Measurements from ENCODE around the gene SAMD11. TPM values are rescaled to one million over a fixed set of nuclear protein-coding genes. Genes with fewer than 3 reads are reported as not detected.

Gene SAMD11
- total RNA-seq, 1 donor from 2014 or later: 19.5 TPM

GRCh38 chr1:939511-940106 is 15.9 kb downstream of the SAMD11 start:
- Mint-ChIP-seq H3K4me1 (ENCODE audit: unreplicated experiment) (peaks cover 51% of the 10 kb centered on the region), H3K9me3 (ENCODE audit: unreplicated experiment) (no peaks in the 10 kb centered on the region), H3K4me3 (ENCODE audit: unreplicated experiment) (no peak overlapping the region), H3K27me3 (ENCODE audit: unreplicated experiment) (no peaks in the 10 kb centered on the region), H3K36me3 (ENCODE audit: unreplicated experiment) (no peaks in the 10 kb centered on the region), H3K27ac (ENCODE audit: unreplicated experiment) (no peak overlapping the region)
- TF ChIP-seq, protein P1, sequence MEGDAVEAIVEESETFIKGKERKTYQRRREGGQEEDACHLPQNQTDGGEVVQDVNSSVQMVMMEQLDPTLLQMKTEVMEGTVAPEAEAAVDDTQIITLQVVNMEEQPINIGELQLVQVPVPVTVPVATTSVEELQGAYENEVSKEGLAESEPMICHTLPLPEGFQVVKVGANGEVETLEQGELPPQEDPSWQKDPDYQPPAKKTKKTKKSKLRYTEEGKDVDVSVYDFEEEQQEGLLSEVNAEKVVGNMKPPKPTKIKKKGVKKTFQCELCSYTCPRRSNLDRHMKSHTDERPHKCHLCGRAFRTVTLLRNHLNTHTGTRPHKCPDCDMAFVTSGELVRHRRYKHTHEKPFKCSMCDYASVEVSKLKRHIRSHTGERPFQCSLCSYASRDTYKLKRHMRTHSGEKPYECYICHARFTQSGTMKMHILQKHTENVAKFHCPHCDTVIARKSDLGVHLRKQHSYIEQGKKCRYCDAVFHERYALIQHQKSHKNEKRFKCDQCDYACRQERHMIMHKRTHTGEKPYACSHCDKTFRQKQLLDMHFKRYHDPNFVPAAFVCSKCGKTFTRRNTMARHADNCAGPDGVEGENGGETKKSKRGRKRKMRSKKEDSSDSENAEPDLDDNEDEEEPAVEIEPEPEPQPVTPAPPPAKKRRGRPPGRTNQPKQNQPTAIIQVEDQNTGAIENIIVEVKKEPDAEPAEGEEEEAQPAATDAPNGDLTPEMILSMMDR (IDR thresholded peaks at IDR 0.05): no peak
- no peak for DNase-seq (ENCODE audit: extremely low spot score, unreplicated experiment)

- Mint-ChIP-seq H3K27me3 (ENCODE audit: unreplicated experiment) (no peaks in the 10 kb centered on the region), H3K36me3 (ENCODE audit: unreplicated experiment) (no peaks in the 10 kb centered on the region), H3K4me3 (ENCODE audit: unreplicated experiment) (peak overlapping the region; percentile 64), H3K4me1 (ENCODE audit: unreplicated experiment) (peaks cover 51% of the 10 kb centered on the region), H3K27ac (ENCODE audit: unreplicated experiment) (peak overlapping the region; percentile 78), H3K9me3 (ENCODE audit: unreplicated experiment) (no peaks in the 10 kb centered on the region)
- TF ChIP-seq, protein P1 (IDR thresholded peaks at IDR 0.05): peak; percentile 25
- DNase-seq (ENCODE audit: extremely low spot score, unreplicated experiment): peak; percentile 91
Observed at GRCh38 chr1:940107-941014, 16.6 kb downstream of the SAMD11 start.

DNA sequence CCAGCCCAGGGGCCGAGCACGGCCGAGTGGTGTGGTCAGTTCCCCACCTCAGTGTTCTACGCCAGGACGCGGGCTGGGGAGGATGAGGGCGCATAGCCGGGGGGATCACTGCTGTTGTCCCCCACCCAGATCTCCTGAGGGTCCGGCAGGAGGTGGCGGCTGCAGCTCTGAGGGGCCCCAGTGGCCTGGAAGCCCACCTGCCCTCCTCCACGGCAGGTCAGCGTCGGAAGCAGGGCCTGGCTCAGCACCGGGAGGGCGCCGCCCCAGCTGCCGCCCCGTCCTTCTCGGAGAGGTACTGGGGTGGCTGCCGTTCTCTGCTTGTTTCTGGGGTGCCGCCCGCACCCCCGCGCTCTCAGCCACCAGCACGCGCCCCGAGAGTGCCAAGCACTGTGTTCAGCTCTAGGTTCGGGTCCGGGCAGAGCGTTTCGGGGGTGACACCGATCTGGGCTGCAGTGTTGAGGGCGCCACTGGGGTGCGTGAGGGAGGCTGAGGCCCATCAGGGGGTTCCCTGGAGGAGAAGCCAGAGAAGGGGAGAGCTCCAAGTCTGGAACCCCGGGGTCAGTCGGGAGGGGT is 17.4 kb downstream of the SAMD11 start:
- no peak for DNase-seq (ENCODE audit: extremely low spot score, unreplicated experiment)
- TF ChIP-seq, protein P1 (IDR thresholded peaks at IDR 0.05): no peak
- peak overlapping the region; percentile 88 for H3K27ac Mint-ChIP-seq (ENCODE audit: unreplicated experiment)
- H3K4me3 Mint-ChIP-seq (ENCODE audit: unreplicated experiment): peak overlapping the region; percentile 64
- H3K9me3 Mint-ChIP-seq (ENCODE audit: unreplicated experiment): no peaks in the 10 kb centered on the region
- peaks cover 55% of the 10 kb centered on the region for H3K4me1 Mint-ChIP-seq (ENCODE audit: unreplicated experiment)
- H3K36me3 Mint-ChIP-seq (ENCODE audit: unreplicated experiment): peaks cover 7% of the 10 kb centered on the region
- no peaks in the 10 kb centered on the region for H3K27me3 Mint-ChIP-seq (ENCODE audit: unreplicated experiment)

GRCh38 chr1:941588-942383 is 18.1 kb downstream of the SAMD11 start:
- Mint-ChIP-seq H3K27me3 (ENCODE audit: unreplicated experiment) (no peaks in the 10 kb centered on the region), H3K36me3 (ENCODE audit: unreplicated experiment) (peaks cover 8% of the 10 kb centered on the region), H3K9me3 (ENCODE audit: unreplicated experiment) (no peaks in the 10 kb centered on the region), H3K4me3 (ENCODE audit: unreplicated experiment) (peak overlapping the region; percentile 64), H3K27ac (ENCODE audit: unreplicated experiment) (peak overlapping the region; percentile 88), H3K4me1 (ENCODE audit: unreplicated experiment) (peaks cover 55% of the 10 kb centered on the region)
- TF ChIP-seq, protein P1 (IDR thresholded peaks at IDR 0.05): no peak
- peak; percentile 96 for DNase-seq (ENCODE audit: extremely low spot score, unreplicated experiment)

Data from osteocyte (in vitro differentiated cells).